Naive thymus-derived CD4-positive, alpha-beta T cell (primary cell): ENCODE results near the gene TTI1. TPM values are rescaled to one million over a fixed set of nuclear protein-coding genes. Genes with fewer than 3 reads are reported as not detected.

Source experiments
- ATAC-seq: fragments of 150-1000 bp; cut with Tn5 transposase; 2 replicates; pipeline ENCODE4 v1.10.0; 2021; ENCODE audit warnings: mild to moderate bottlenecking, moderate library complexity
- CTCF ChIA-PET: fragments of 350-600 bp; sonication (Branson Sonifier 250); formaldehyde crosslinking; loops from one replicate; lab custom pipeline; 2021; ENCODE audit warnings: antibody characterized with exemption; lab: Charles Lee
- POLR2A ChIA-PET: fragments of 350-600 bp; sonication (Branson Sonifier 250); formaldehyde crosslinking; loops from one replicate; lab custom pipeline; 2021; ENCODE audit warnings: antibody characterized with exemption, inconsistent platforms; lab: Charles Lee
- DNase-seq, 9 donors: peaks; one replicate each; pipeline versions ENCODE4 v3.0.0 to v3.0.0-alpha.2; 2020 to 2022; ENCODE audit warnings: mixed read lengths in 1 of 9
- H3K27ac ChIP-seq: one replicate; pipeline ENCODE4 v1.7.0; 2013; ENCODE audit warnings: mild to moderate bottlenecking, low read depth, low read length, moderate library complexity
- H3K27me3 ChIP-seq, 2 donors: one replicate each; pipeline ENCODE4 v1.7.0; 2013; ENCODE audit warnings: low read length in 2 of 2, mild to moderate bottlenecking in 2 of 2, moderate library complexity in 2 of 2; ENCODE audit not compliant: control insufficient read depth in 2 of 2, insufficient read depth in 2 of 2
- H3K36me3 ChIP-seq, 3 experiments: 1 replicate in 2 of 3; 2 replicates in 1 of 3; pipeline ENCODE4 v1.7.0; 2013; ENCODE audit warnings: low read length in 3 of 3, mild to moderate bottlenecking in 3 of 3, moderate library complexity in 1 of 3; ENCODE audit not compliant: insufficient read depth in 3 of 3, control insufficient read depth in 2 of 3
- H3K4me1 ChIP-seq, 2 donors: one replicate each; pipeline ENCODE4 v1.7.0; 2013; ENCODE audit warnings: low read length in 2 of 2, mild to moderate bottlenecking in 2 of 2, moderate library complexity in 1 of 2; ENCODE audit not compliant: control insufficient read depth in 2 of 2, insufficient read depth in 2 of 2
- H3K4me3 ChIP-seq: 2 replicates; pipeline ENCODE4 v1.7.0; 2013; ENCODE audit warnings: mild to moderate bottlenecking, low read length
- H3K9me3 ChIP-seq, 3 experiments: 1 replicate in 2 of 3; 2 replicates in 1 of 3; pipeline ENCODE4 v1.7.0; 2013; ENCODE audit warnings: low read length in 3 of 3; ENCODE audit not compliant: control insufficient read depth in 2 of 3
- H3K27ac Mint-ChIP-seq, 9 donors: one replicate each; pipeline ENCODE4 v1.8.0; 2020 to 2022; ENCODE audit warnings: mixed read lengths in 9 of 9, mild to moderate bottlenecking in 8 of 9, moderate library complexity in 5 of 9, inconsistent platforms in 2 of 9
- H3K27me3 Mint-ChIP-seq, 5 donors: one replicate each; pipeline ENCODE4 v1.8.0; 2021 to 2022; ENCODE audit warnings: mixed read lengths in 5 of 5, mild to moderate bottlenecking in 1 of 5
- H3K36me3 Mint-ChIP-seq, 5 donors: one replicate each; pipeline ENCODE4 v1.8.0; 2020 to 2022; ENCODE audit warnings: mixed read lengths in 5 of 5, mild to moderate bottlenecking in 3 of 5, inconsistent platforms in 1 of 5
- H3K4me1 Mint-ChIP-seq, 7 donors: one replicate each; pipeline ENCODE4 v1.8.0; 2020 to 2022; ENCODE audit warnings: mixed read lengths in 7 of 7, mild to moderate bottlenecking in 3 of 7, inconsistent platforms in 1 of 7
- H3K4me3 Mint-ChIP-seq, 10 donors: one replicate each; pipeline ENCODE4 v1.8.0; 2020 to 2022; ENCODE audit warnings: mild to moderate bottlenecking in 10 of 10, mixed read lengths in 10 of 10, moderate library complexity in 6 of 10, inconsistent platforms in 2 of 10
- H3K9me3 Mint-ChIP-seq, 11 donors: one replicate each; pipeline ENCODE4 v1.8.0; 2020 to 2022; ENCODE audit warnings: mixed read lengths in 11 of 11, mild to moderate bottlenecking in 4 of 11, inconsistent platforms in 1 of 11, moderate library complexity in 1 of 11
- intact Hi-C, 2 donors: fragments of 100-400 bp; cut with micrococcal nuclease; formaldehyde crosslinking; loops; one replicate each; pipeline ENCODE4 v1.15.1; 2023
- polyA plus RNA-seq, 2 donors: library from polyadenylated mRNA; unstranded; fragments of 300-500 nt; fragmentation: Illumina TruSeq; gene quantifications; one replicate each; pipeline ENCODE4 v1.2.3, GENCODE V29; 2021
- total RNA-seq, 6 experiments: library from RNA in 5 of 6; stranded (reverse) in 5 of 6; gene quantifications; 1 replicate in 5 of 6; 2 replicates in 1 of 6; pipeline ENCODE4 v1.2.3 and lab custom pipeline; 2021 to 2026

The TTI1 gene
- total and polyA plus RNA-seq, 7 experiments from 2014 or later: 15.0 to 29.8 (median 25.0) TPM

DNA sequence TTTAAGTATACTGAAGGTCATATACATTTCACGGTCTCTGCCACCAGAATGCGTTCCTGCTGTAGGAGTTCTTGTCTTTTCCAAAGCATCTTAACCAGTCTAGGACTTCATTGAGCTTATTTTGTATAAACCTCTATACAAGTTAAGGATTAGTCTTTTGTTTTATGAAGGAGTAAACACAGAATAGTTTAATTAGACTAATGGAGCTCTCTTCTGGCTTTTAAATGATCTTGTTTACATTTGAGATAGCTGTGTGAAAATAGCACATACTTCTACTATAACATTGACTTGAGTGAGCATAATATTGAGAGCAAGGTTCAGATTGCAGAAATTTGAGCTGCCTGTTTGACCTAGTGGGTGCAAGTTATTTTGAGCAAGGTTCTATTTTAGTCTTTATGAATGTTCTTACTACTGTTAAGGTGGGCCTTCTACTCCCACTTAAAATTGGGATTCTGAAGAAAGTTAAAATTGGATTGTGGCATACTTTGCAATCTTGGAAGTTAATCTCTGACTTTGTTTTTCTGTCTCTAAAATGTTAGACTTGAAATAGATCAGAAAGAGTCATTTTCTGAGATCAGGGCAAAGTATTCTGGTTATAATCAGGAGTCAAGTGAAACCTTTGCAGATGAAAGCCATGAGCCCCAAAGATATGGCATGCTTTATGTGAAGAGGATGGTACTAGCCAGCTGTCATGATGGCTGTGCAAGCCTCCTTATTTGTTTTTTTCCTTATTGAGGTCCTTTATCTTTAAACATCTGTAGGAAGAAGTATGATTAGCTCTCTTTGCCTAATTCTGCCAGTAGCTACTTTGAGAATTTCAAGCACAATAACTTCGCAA lies 42.1 kb upstream of the TTI1 start:
- no peak overlapping the region for H3K4me3 ChIP-seq
- H3K4me1 ChIP-seq: no peaks in the 10 kb centered on the region
- H3K9me3 Mint-ChIP-seq: peaks cover 0 to 8% (median 0%) of the 10 kb centered on the region in 11 donors
- H3K36me3 ChIP-seq: peaks cover 12 to 42% (median 15%) of the 10 kb centered on the region in 3 experiments
- intact Hi-C loops: no loop called here
- H3K27me3 Mint-ChIP-seq: no peaks in the 10 kb centered on the region
- no peak overlapping the region for H3K4me3 Mint-ChIP-seq
- DNase-seq (no peak), ATAC-seq (no peak)
- H3K36me3 Mint-ChIP-seq: peaks cover 21 to 75% (median 53%) of the 10 kb centered on the region in 5 donors
- ChIA-PET CTCF (no interaction called here), POLR2A (no interaction called here)
- H3K9me3 ChIP-seq: no peaks in the 10 kb centered on the region
- no peaks in the 10 kb centered on the region for H3K27me3 ChIP-seq
- peak overlapping the region in 5 of 9 donors; percentile 1 to 56 (median 37) for H3K27ac Mint-ChIP-seq
- H3K27ac ChIP-seq: no peak overlapping the region
- peaks cover 5 to 42% (median 23%) of the 10 kb centered on the region in 7 donors for H3K4me1 Mint-ChIP-seq

DNA sequence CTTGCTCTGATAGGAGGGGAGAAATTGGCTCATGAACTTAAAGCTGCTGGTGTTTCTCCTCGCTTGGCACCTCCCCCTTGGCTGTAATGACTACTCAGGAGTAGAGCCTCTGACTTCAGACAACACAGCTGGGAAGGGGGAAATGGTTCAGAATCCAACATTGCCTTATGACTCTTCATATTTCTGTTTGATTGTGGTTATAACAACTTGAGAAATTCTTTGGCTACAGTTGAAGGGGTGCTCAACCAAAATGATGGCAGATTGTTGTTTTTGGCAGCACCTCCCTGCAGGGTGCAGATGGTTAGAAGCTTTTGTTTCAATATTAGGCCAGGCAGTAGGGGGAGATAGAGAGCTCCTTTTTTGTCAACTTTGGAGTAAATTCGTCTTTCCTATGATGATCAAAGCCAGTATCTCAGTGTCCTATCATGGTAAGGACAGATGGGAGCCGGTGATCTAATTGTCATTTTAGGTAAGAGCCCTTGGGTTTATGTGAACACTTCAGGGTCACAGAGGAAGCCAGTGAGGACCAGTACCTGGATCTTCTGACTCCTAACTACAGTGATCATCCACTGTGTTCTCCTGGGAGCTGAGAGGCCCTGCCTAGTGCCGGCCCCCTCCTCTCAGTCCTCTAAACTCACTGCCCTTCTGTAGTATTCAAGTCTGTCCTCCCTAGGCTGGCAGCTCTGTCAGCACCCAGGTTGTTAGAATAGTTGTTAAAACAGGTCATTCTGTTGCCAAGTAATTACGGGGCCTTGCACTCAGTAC lies 40.2 kb upstream of the TTI1 start:
- H3K27me3 ChIP-seq: no peaks in the 10 kb centered on the region
- no peaks in the 10 kb centered on the region for H3K9me3 ChIP-seq
- peaks cover 0 to 8% (median 0%) of the 10 kb centered on the region in 11 donors for H3K9me3 Mint-ChIP-seq
- peaks cover 11 to 53% (median 21%) of the 10 kb centered on the region in 3 experiments for H3K36me3 ChIP-seq
- POLR2A ChIA-PET: no interaction called here
- H3K27me3 Mint-ChIP-seq: no peaks in the 10 kb centered on the region
- ATAC-seq (peak; percentile 78), DNase-seq (peak in 6 of 9 donors; percentile 7 to 39 (median 12))
- H3K4me1 ChIP-seq: no peaks in the 10 kb centered on the region
- intact Hi-C loops: loop anchor here (1.0 to 5.0 kb wide), 3 partner anchors 92 to 149 kb away; partner anchors contain the start of gene TGM2 (in 1 of the 2)
- no peak overlapping the region for H3K27ac ChIP-seq
- peaks cover 27 to 72% (median 52%) of the 10 kb centered on the region in 5 donors for H3K36me3 Mint-ChIP-seq
- no peak overlapping the region for H3K4me3 Mint-ChIP-seq
- CTCF ChIA-PET: interaction anchor here (0.6 to 1.4 kb wide), 4 partner anchors 11 to 186 kb away, joined by 3 to 7 read pairs (median 4); no protein-coding TSS in a partner anchor
- H3K4me1 Mint-ChIP-seq: peaks cover 9 to 34% (median 18%) of the 10 kb centered on the region in 7 donors
- H3K27ac Mint-ChIP-seq: peak overlapping the region in 6 of 9 donors; percentile 15 to 73 (median 44)
- H3K4me3 ChIP-seq: no peak overlapping the region

DNA sequence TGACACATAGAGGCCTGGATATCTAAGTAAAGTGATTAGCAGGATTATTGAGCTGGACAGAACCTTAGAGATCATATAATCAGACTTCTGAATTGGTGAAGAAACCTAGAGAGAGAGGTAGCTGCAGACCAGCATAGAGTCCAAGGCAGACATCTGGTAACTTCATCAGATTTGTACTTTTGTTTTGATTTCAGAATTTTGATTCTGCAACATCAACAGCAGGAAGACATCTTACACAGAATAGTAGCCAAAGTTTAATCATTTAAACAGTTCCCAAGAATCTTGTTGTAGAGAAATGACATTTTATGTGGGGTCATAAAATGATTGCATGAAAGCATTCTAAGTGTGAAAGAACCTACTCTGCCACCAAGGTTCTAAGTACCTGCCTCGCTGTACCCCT lies 39.6 kb upstream of the TTI1 start:
- CTCF ChIA-PET: interaction anchor here (0.8 to 1.4 kb wide), 2 partner anchors 11 to 149 kb away, joined by 3 to 4 read pairs; no protein-coding TSS in a partner anchor
- H3K4me3 Mint-ChIP-seq: no peak overlapping the region
- Histone ChIP-seq H3K27ac (no peak overlapping the region), H3K4me1 (no peaks in the 10 kb centered on the region), H3K36me3 (peaks cover 16 to 58% (median 21%) of the 10 kb centered on the region in 3 experiments), H3K4me3 (no peak overlapping the region), H3K27me3 (no peaks in the 10 kb centered on the region), H3K9me3 (no peaks in the 10 kb centered on the region)
- DNase-seq: no peak
- H3K4me1 Mint-ChIP-seq: peaks cover 9 to 29% (median 15%) of the 10 kb centered on the region in 7 donors
- H3K36me3 Mint-ChIP-seq: peaks cover 25 to 71% (median 48%) of the 10 kb centered on the region in 5 donors
- POLR2A ChIA-PET: no interaction called here
- H3K27ac Mint-ChIP-seq: peak overlapping the region in 3 of 9 donors; percentile 12 to 57 (median 15)
- no peak for ATAC-seq
- H3K27me3 Mint-ChIP-seq: no peaks in the 10 kb centered on the region
- intact Hi-C loops: loop anchor here (1.0 to 5.0 kb wide), 3 partner anchors 92 to 149 kb away; partner anchors contain the start of gene TGM2 (in 1 of the 2)
- H3K9me3 Mint-ChIP-seq: peaks cover 0 to 8% (median 0%) of the 10 kb centered on the region in 11 donors

DNA sequence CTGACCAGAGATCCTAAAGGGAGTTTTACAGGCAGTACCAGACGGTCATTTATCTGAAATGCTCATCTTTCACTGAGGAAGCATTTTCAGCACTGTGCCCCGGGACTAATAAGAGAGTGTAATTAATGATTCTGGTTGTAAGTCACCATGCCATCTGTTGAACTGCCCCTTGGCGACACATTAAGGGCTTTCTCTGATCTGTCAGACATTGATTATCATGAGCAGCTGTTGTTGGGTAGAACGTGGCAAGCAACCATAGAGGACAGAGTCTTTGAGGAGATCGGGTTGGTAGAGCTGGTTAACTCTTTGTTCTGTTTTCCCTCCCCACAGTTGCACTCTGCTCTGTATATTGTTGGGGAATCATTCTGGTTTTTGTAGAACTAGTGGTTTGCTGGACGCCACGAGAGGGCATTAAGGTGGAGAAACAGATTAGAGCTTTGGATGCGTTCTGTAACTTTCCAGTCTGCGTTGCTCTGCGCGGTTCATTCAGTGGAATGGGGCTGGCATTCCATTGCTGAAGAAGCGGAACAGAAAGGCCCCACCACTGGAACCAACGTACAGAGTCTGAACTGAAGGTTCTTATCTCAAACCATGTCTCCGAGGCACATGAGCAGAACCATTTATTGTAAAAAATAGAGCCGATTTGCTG lies 34.6 kb upstream of the TTI1 start:
- ChIA-PET POLR2A (no interaction called here), CTCF (no interaction called here)
- peaks cover 28 to 75% (median 68%) of the 10 kb centered on the region in 5 donors for H3K36me3 Mint-ChIP-seq
- no peak overlapping the region for H3K27ac Mint-ChIP-seq
- H3K36me3 ChIP-seq: peaks cover 16 to 95% (median 54%) of the 10 kb centered on the region in 3 experiments
- no peak overlapping the region for H3K4me3 ChIP-seq
- no peak overlapping the region for H3K4me3 Mint-ChIP-seq
- H3K27me3 Mint-ChIP-seq: no peaks in the 10 kb centered on the region
- peaks cover 0 to 8% (median 0%) of the 10 kb centered on the region in 11 donors for H3K9me3 Mint-ChIP-seq
- H3K27ac ChIP-seq: no peak overlapping the region
- ATAC-seq (no peak), DNase-seq (no peak)
- H3K9me3 ChIP-seq: no peaks in the 10 kb centered on the region
- H3K27me3 ChIP-seq: no peaks in the 10 kb centered on the region
- intact Hi-C loops: no loop called here
- no peaks in the 10 kb centered on the region for H3K4me1 ChIP-seq
- peaks cover 0 to 14% (median 5%) of the 10 kb centered on the region in 7 donors for H3K4me1 Mint-ChIP-seq

DNA sequence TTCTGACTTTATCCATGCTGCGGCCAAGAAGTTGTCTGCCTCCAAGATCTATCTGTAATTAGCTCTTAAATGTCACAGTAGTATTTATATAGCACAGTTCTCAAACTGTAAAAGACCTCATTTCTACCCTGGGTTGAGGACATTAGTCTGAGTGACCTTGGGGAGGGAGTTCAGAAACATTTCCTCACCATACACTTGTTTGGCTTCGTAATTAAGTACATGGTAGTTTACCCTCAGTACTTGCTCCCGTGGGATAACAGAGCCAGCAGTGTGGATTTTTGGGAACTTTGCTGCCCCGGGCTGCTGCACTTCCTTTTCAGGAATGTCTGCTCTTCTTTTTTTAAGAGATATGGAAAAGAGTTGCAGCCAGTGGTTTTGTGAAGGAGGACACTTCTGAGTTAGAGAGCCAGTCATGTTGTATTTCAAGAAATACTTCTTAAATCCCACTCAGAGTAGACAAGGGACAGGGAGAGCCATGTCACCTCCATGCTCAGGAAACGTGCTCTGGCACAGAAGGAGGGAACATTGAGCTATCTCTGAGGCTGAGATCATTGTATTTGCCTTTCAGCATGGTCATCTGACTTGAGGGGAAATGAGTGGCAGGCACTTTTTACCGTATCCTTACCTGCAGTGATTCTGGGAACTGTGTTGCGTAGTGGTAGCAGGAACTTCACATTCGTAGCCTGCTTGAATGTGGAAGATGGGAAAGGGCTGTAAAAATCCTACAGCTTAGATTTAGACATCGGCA lies 33.9 kb upstream of the TTI1 start:
- H3K36me3 Mint-ChIP-seq: peaks cover 23 to 69% (median 61%) of the 10 kb centered on the region in 5 donors
- no peak for DNase-seq
- POLR2A ChIA-PET: no interaction called here

More for the DNA sequence above, 33.9 kb upstream of the TTI1 start:
- Mint-ChIP-seq H3K27ac (no peak overlapping the region), H3K27me3 (no peaks in the 10 kb centered on the region), H3K9me3 (peaks cover 0 to 8% (median 0%) of the 10 kb centered on the region in 11 donors), H3K4me1 (peaks cover 0 to 7% (median 2%) of the 10 kb centered on the region in 7 donors), H3K4me3 (no peak overlapping the region)
- H3K4me3 ChIP-seq: no peak overlapping the region
- ATAC-seq: no peak
- intact Hi-C loops: no loop called here
- no peaks in the 10 kb centered on the region for H3K9me3 ChIP-seq
- H3K27ac ChIP-seq: no peak overlapping the region
- CTCF ChIA-PET: no interaction called here
- H3K4me1 ChIP-seq: no peaks in the 10 kb centered on the region
- peaks cover 10 to 95% (median 55%) of the 10 kb centered on the region in 3 experiments for H3K36me3 ChIP-seq
- H3K27me3 ChIP-seq: no peaks in the 10 kb centered on the region
